GM12878 (cell line): ENCODE measurements around the gene LAS1L. TPM values are rescaled to one million over a fixed set of nuclear protein-coding genes. Genes with fewer than 3 reads are reported as not detected.

ENCODE experiments used
- ATAC-seq: fragments of 200-7000 bp; cut with Tn5 transposase; 3 replicates; pipeline ENCODE4 v1.9.1; 2020; ENCODE audit warnings: mild to moderate bottlenecking, moderate library complexity
- BruUV-seq: library from RNA; stranded (reverse); fragments of 400-500 nt; replicated peaks from 2 replicates; lab custom pipeline; 2021; lab: Mats Ljungman, UMichigan
- CTCF ChIA-PET: fragments of 300-600 bp; sonication (Branson Sonifier 250); formaldehyde crosslinking; extraction: SDS; loops from one replicate; lab custom pipeline; 2021; ENCODE audit warnings: inconsistent platforms; lab: Yijun Ruan, JAX
- POLR2A ChIA-PET: fragments of 350-600 bp; formaldehyde crosslinking; extraction: SDS; loops from one replicate; lab custom pipeline; 2021; ENCODE audit warnings: inconsistent platforms; lab: Charles Lee
- RAD21 ChIA-PET: fragments of 300-600 bp; sonication (Branson Sonifier 250); formaldehyde crosslinking; loops from one replicate; lab custom pipeline; 2023; ENCODE audit warnings: antibody characterized with exemption; ENCODE audit not compliant: unreplicated experiment; lab: Charles Lee
- SMC1A ChIA-PET: fragments of 300-600 bp; sonication (Branson Sonifier 250); formaldehyde crosslinking; loops from one replicate; lab custom pipeline; 2023; ENCODE audit not compliant: unreplicated experiment, uncharacterized antibody; lab: Charles Lee
- DNase-seq: peaks from one replicate; pipeline ENCODE4 v3.0.0-alpha.2; 2011; ENCODE audit warnings: low read depth, low spot score
- FAIRE-seq: peaks from 3 replicates; lab custom pipeline; 2011; peaks lifted over from hg19 to GRCh38; lab: Jason Lieb, UNC
- H2AFZ ChIP-seq: 2 replicates; pipeline ENCODE4 v1.6.0; 2011; ENCODE audit warnings: low read depth, low read length, control low read depth; ENCODE audit not compliant: control insufficient read depth
- H3K27ac ChIP-seq: 2 replicates; pipeline ENCODE4 v1.5.1; 2011; ENCODE audit warnings: control low read depth; ENCODE audit not compliant: control insufficient read depth, insufficient read depth
- H3K27me3 ChIP-seq, 2 experiments: replicated peaks in 1 of 2; 2 replicates each; pipeline versions ENCODE4 v1.6.0 to v1.6.1; 2011; ENCODE audit warnings: low read length in 1 of 2; ENCODE audit not compliant: control insufficient read depth in 2 of 2, insufficient read depth in 2 of 2
- H3K36me3 ChIP-seq, 2 experiments: 2 replicates each; pipeline ENCODE4 v1.5.1; 2011; ENCODE audit warnings: low read length in 1 of 2; ENCODE audit not compliant: control insufficient read depth in 2 of 2, insufficient read depth in 2 of 2
- H3K4me1 ChIP-seq: 2 replicates; pipeline ENCODE4 v1.6.1; 2011; ENCODE audit warnings: mild to moderate bottlenecking, low read length, moderate library complexity, mixed read lengths; ENCODE audit not compliant: control insufficient read depth, insufficient read depth
- H3K4me2 ChIP-seq: 2 replicates; pipeline ENCODE4 v1.6.0; 2011; ENCODE audit warnings: control low read depth; ENCODE audit not compliant: control insufficient read depth, insufficient read depth
- H3K4me3 ChIP-seq: fragments of 200-600 bp; sonication (generic); 2 replicates; pipeline ENCODE4 v1.5.1; 2016
- H3K79me2 ChIP-seq: 2 replicates; pipeline ENCODE4 v1.6.0; 2011; ENCODE audit warnings: low read length; ENCODE audit not compliant: control insufficient read depth, insufficient read depth
- H3K9ac ChIP-seq: 2 replicates; pipeline ENCODE4 v1.8.0; 2011; ENCODE audit warnings: low read length, control low read depth, mixed read lengths; ENCODE audit not compliant: control insufficient read depth, insufficient read depth
- H3K9me3 ChIP-seq: replicated peaks from 3 replicates; pipeline ENCODE4 v1.5.1; 2011; ENCODE audit warnings: mild to moderate bottlenecking, low read length; ENCODE audit not compliant: control insufficient read depth, insufficient read depth
- H4K20me1 ChIP-seq: 2 replicates; pipeline ENCODE4 v1.6.0; 2011; ENCODE audit not compliant: control insufficient read depth, insufficient read depth
- BHLHE40 ChIP-seq, 2 experiments: fragments of 450-650 bp in 1 of 2; IDR thresholded peaks; 2 replicates each; pipeline ENCODE4 v1.6.1; 2011 to 2017; ENCODE audit warnings: low read depth in 2 of 2, borderline replicate concordance in 1 of 2, improper control_type of control experiment in 1 of 2, low read length in 1 of 2, mild to moderate bottlenecking in 1 of 2
- CHD4 ChIP-seq: fragments of 200-600 bp; sonication (generic); IDR thresholded peaks from 2 replicates; pipeline ENCODE4 v1.6.1; 2016; ENCODE audit warnings: mild to moderate bottlenecking
- EP300 ChIP-seq, 2 experiments: fragments of 150-350 bp in 1 of 2; IDR thresholded peaks; 2 replicates each; pipeline ENCODE4 v1.6.1; 2011 to 2012; ENCODE audit warnings: low read depth in 2 of 2, low read length in 2 of 2, borderline replicate concordance in 1 of 2, improper control_type of control experiment in 1 of 2, inconsistent platforms in 1 of 2; ENCODE audit not compliant: control insufficient read depth in 1 of 2
- GABPA ChIP-seq: IDR thresholded peaks from 2 replicates; pipeline ENCODE4 v1.6.1; 2014; ENCODE audit warnings: antibody characterized with exemption, low read depth, mild to moderate bottlenecking, inconsistent platforms
- HDAC2 ChIP-seq: fragments of 200-600 bp; sonication (generic); IDR thresholded peaks from 2 replicates; pipeline ENCODE4 v1.6.1; 2017
- MTA3 ChIP-seq: IDR thresholded peaks from 2 replicates; pipeline ENCODE4 v1.6.1; 2012; ENCODE audit warnings: low read length, inconsistent platforms, borderline replicate concordance
- NFYA ChIP-seq: IDR thresholded peaks from 2 replicates; pipeline ENCODE4 v1.6.1; 2011; ENCODE audit warnings: low read depth, mild to moderate bottlenecking, low read length, improper control_type of control experiment, borderline replicate concordance
- PRDM15 ChIP-seq: fragments of 450-650 bp; formaldehyde crosslinking; IDR thresholded peaks from 2 replicates; pipeline ENCODE4 v1.4.0; 2020; ENCODE audit warnings: mild to moderate bottlenecking, moderate library complexity
- SMAD1 ChIP-seq: fragments of 450-650 bp; IDR thresholded peaks from 2 replicates; pipeline ENCODE4 v1.6.1; 2018; ENCODE audit warnings: mild to moderate bottlenecking, low read depth; ENCODE audit not compliant: partially characterized antibody
- STAT1 ChIP-seq: fragments of 450-650 bp; conservative IDR thresholded peaks from 2 replicates; pipeline ENCODE4 v1.6.1; 2014; ENCODE audit warnings: antibody characterized with exemption, mild to moderate bottlenecking
- ZBTB11 ChIP-seq: fragments of 450-650 bp; formaldehyde crosslinking; IDR thresholded peaks from 2 replicates; pipeline ENCODE4 v1.5.0; 2022; ENCODE audit warnings: mild to moderate bottlenecking, missing genetic modification characterization
- ZBTB4 ChIP-seq: fragments of 450-650 bp; formaldehyde crosslinking; IDR thresholded peaks from 2 replicates; pipeline ENCODE4 v1.4.0; 2022; ENCODE audit warnings: mild to moderate bottlenecking, moderate library complexity
- ZZZ3 ChIP-seq: IDR thresholded peaks from 2 replicates; pipeline ENCODE4 v1.6.1; 2011; ENCODE audit warnings: low read depth; ENCODE audit not compliant: control insufficient read depth, insufficient read length
- WGBS: methylation state at CpG from one replicate; pipeline ENCODE4 v1.1.6; 2016; ENCODE audit warnings: low lambda C conversion rate; ENCODE audit not compliant: insufficient replicate concordance, insufficient coverage; ENCODE audit errors: missing lambda C conversion rate; 5-methylcytosine and 5-hydroxymethylcytosine counted together
- in situ Hi-C: fragments of 300-500 bp; cut with MboI; formaldehyde crosslinking; loops from 9 replicates; pipeline ENCODE4 v1.14.3; 2018; ENCODE audit warnings: mixed read lengths
- intact Hi-C: fragments of 100-400 bp; cut with micrococcal nuclease; formaldehyde crosslinking; loops from one replicate; pipeline ENCODE4 v1.14.2; 2022; ENCODE audit not compliant: unreplicated experiment
- polyA plus RNA-seq, 11 experiments: library from polyadenylated mRNA; depleted of rRNA in 4 of 11; unstranded in 6 of 11; stranded (reverse) in 5 of 11; fragments of >200 nt; fragmentation: Nextera tagmentation in 4 of 11; fragmentation: Illumina TruSeq in 1 of 11; extraction: Ambion mirVana in 4 of 11; extraction: Trizol in 1 of 11; gene quantifications; 1 replicate in 1 of 11; 2 replicates in 10 of 11; pipeline versions ENCODE4 v1.2.1 to v1.2.3, GENCODE V29; 2011 to 2016; ENCODE audit warnings: inconsistent platforms in 2 of 11, missing spikeins in 2 of 11, low read depth in 1 of 11
- total RNA-seq, 4 experiments: library from RNA; depleted of rRNA in 3 of 4; stranded (reverse); fragments of >200 nt in 3 of 4; fragmentation: Illumina TruSeq in 1 of 4; extraction: Trizol in 1 of 4; gene quantifications; 2 replicates each; pipeline versions ENCODE4 v1.2.1 to v1.2.3, GENCODE V29; 2013 to 2021

The LAS1L gene
- total and polyA plus RNA-seq, 10 of the 15 experiments (the other 5 are each of a cell fraction or from before 2014, with no cell fraction given): 27.4 to 100 (median 56.4) TPM

- no peak for TF ChIP-seq BHLHE40 (IDR thresholded peaks at IDR 0.05; ENCODE audit: borderline replicate concordance in 1 of 2, low read depth in 2 of 2, low read length in 1 of 2)
- TF ChIP-seq HDAC2: no peak
- TF ChIP-seq CHD4: no peak
- no peak for TF ChIP-seq ZBTB11 (CRISPR knock-in tag)
Observed at GRCh38 chrX:65551086-65551485, 16.5 kb upstream of the LAS1L start (continued).

GRCh38 chrX:65545456-65545855 lies 10.9 kb upstream of the LAS1L start:
- no TSS peak for BruUV-seq
- RAD21 ChIA-PET: no interaction called here
- Histone ChIP-seq H3K79me2 (no peaks in the 10 kb centered on the region), H3K36me3 (no peaks in the 10 kb centered on the region), H2AFZ (no peak overlapping the region), H3K27me3 (no peaks in the 10 kb centered on the region), H4K20me1 (no peaks in the 10 kb centered on the region), H3K9ac (no peak overlapping the region), H3K27ac (no peak overlapping the region), H3K9me3 (no peaks in the 10 kb centered on the region), H3K4me3 (no peak overlapping the region), H3K4me1 (no peaks in the 10 kb centered on the region), H3K4me2 (no peak overlapping the region)
- in situ Hi-C loops: no loop called here
- DNase-seq (no peak), FAIRE-seq (no peak), ATAC-seq (no peak)
- intact Hi-C loops: no loop called here
- 31% methylated on average over 1 of the region's 1 CpG for WGBS
- SMC1A ChIA-PET: no interaction called here
- POLR2A ChIA-PET: no interaction called here
- CTCF ChIA-PET: no interaction called here
- TF ChIP-seq GABPA (no peak), NFYA (no peak), SMAD1 (no peak), EP300 (IDR thresholded peaks at IDR 0.05; ENCODE audit: borderline replicate concordance in 1 of 2, control insufficient read depth in 1 of 2, low read depth in 2 of 2, low read length in 2 of 2) (no peak), STAT1 (no peak), ZBTB4 (CRISPR knock-in tag) (no peak), MTA3 (no peak), ZZZ3 (no peak), PRDM15 (CRISPR knock-in tag) (no peak)
